Stimulated activated CD8-positive, alpha-beta memory T cell treated with anti-CD3 and anti-CD28 coated beads, Interleukin-15, amount 100 ng/mL, for 4 hours (primary cell): Measurements from ENCODE around the gene KCTD15.
A peak's percentile ranks its signal among the peaks of the same experiment; 100 is the strongest.

Experiments used
- DNase-seq, 2 donors: peaks; one replicate each; pipeline ENCODE4 v3.0.0-alpha.2; 2020; ENCODE audit warnings: low read depth in 2 of 2

Gene KCTD15

DNA sequence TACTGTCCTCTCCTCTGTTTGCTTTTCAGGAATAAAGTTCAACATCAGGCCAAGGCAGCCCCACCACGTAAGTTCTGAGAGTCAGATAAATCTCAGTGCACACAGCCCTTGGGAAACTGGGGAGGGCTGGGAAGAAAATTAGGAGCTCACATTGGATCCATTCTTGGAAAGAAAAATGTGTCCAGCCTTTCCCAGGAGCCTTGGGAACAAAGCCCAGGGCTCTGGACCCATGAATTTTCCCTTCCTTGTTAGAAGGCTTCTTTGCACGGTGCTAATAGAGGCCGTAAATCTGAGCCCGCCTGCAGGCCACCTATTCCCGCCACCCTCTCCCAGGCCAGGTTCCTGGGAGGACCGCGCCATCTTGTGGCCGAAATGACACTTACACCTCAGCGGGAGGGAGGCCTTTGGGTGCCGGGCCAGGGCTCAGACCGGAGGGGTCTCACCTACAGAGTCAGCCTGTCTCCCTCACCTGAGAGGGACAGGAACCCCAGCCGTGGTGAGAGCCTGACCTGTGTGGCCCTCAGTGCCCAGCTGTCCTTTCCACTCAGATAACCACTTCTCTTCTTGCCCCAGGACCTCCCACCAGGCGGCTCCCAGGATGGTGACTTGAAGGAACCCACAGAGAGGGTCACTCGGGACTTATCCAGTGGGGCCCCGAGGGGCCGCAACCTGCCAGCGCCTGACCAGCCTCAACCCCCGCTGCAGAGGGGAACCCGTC, 25.1 kb upstream of the KCTD15 start:
- DNase-seq = no peak

- no peak for DNase-seq
These were observed 24.4 kb upstream of the KCTD15 start for GRCh38 chr19:33772102-33772857.

DNA sequence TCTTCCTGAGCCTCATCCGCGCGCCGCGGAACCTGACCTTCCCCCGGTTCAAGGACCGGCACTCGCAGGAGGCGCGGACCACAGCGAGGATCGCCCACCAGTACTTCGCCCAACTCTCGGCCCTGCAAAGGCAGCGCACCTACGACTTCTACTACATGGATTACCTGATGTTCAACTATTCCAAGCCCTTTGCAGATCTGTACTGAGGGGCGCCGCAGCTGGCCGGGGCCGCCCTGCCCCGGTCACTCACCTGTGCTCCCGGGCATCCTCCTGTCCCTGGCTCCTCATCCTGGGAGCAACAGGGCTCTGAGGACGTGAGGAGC, 23.9 kb upstream of the KCTD15 start:
- DNase-seq = no peak

GRCh38 chr19:33773704-33774624, 22.7 kb upstream of the KCTD15 start:
- DNase-seq = no peak

- no peak for DNase-seq
These were observed 21.9 kb upstream of the KCTD15 start for GRCh38 chr19:33774751-33775150.

DNA sequence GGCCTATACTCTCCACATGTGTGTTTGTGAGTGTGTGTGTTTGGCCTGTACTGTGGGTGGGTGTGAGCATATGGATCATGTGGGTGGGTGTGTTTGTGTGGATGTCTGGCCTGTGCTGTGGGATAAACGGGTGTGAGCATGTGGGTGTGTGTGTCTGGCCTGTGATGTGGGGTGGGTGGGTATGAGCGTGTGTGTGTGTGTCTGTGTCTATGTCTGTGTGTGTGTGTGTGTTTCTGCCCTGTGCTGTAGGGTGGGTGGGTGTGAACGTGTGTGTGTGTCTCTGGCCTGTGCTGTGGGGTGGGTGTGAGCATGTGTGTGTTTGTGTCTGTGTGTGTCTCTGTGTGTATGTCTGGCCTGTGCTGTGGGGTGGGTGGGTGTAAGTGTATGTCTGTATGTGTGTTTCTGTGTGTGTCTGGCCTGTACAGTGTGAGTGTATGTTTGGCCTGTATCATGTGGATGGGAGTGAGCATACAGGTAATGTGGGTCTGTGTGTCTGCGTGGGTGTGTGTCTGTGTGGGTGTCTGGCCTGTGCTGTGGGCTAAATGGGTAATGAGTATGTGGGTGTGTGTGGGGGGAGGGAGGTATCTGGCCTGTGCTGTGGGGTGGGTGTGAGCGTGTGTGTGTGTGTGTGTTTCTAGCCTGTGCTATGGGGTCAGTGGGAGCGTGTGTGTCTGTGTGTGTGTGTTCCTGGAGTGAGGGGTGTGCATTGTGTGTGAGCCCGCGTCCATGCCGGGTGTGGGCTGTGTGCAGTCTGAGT, 20.8 kb upstream of the KCTD15 start:
- no peak for DNase-seq

DNA sequence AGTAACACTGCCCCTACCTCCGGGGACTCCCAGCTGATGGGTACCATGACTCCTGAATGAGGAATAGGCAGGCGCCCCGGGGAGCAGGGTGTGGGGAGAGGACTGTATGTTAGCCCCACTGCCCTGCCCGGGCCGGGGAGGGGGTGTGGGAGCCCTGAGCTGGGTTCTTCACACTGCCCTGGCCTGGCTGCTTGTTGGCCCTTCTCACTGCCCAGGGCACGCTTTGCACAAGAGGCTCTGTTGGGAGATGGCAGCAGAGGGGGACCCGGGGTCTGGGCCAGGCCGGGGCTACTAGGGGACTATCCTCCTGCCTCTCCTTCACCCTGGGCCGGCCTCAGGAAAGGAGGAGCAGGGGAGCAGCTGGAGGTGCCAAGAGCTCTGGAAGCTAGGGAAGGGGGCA, 19.3 kb upstream of the KCTD15 start:
- no peak for DNase-seq

GRCh38 chr19:33777753-33778088, 18.9 kb upstream of the KCTD15 start:
- DNase-seq = no peak

GRCh38 chr19:33778089-33778791, 18.4 kb upstream of the KCTD15 start:
- DNase-seq = peak; percentile 47 to 55

DNA sequence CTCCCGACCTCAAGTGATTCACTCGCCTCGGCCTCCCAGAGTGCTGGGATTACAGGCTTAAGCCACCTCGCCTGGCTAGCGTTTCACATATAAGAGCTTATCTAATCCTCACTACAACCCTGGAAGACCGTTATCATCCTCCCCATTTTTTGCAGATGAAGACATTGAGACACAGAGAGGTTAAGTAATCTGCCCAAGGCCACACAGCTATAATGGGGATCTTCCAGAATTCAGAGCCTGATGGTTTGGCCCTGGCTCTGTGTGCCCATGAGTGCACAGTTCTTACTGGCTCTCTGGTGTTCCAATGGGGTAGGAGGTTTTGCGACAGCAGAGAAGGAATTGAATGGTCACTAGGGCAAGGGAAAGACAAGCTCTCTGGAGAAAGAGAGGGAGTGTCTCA, 16.8 kb upstream of the KCTD15 start:
- no peak for DNase-seq

- DNase-seq = no peak
These were observed 16.4 kb upstream of the KCTD15 start for GRCh38 chr19:33780251-33780650.

- no peak for DNase-seq
These were observed 15.9 kb upstream of the KCTD15 start for GRCh38 chr19:33780746-33781145.

GRCh38 chr19:33781415-33781935, 15.2 kb upstream of the KCTD15 start:
- DNase-seq = no peak

DNA sequence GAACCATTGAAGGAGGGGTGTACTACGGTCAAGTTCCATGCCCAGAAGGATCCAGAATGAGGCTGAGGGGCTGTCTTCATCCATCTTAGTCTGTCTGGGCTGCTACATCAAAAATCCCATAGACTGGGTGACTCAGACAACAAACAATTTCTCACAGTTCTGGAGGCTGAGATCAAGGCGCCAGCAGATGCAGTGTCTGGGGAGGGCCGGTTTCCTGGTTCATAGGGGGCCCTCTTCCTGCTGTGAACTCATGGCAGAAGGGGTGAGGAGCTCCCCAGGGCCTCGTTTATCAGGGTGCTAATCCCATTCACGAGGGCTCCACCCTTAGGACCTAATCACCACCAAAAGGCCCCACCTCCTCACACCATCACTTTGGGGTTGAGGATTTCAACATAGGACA, 14.7 kb upstream of the KCTD15 start:
- DNase-seq = no peak

GRCh38 chr19:33784432-33784831, 12.2 kb upstream of the KCTD15 start:
- no peak for DNase-seq

- no peak for DNase-seq
These were observed 10.9 kb upstream of the KCTD15 start for GRCh38 chr19:33785795-33786194.

GRCh38 chr19:33788676-33789075, 8.0 kb upstream of the KCTD15 start:
- DNase-seq = no peak

DNA sequence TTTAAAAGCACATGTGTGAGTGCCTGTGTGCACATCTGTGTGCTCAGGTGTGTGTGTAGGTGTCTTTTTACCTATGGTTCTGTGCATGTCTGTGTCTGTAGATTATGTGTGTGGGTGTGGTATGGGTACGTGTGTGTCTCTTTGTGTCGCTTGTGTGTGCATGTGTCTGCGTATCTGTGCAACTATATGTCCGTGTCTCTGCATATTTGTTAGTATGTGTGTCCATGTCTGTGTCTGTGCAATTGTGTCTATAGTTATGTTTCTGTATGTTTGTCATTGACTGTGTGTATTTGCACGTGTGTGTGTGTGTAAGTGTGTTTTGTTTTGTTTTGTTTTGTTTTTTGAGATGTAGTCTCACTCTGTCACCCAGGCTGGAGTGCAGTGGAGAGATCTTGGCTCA, 7.3 kb upstream of the KCTD15 start:
- DNase-seq = no peak

- no peak for DNase-seq
These were observed 1.8 kb upstream of the KCTD15 start for GRCh38 chr19:33794683-33795369.

- no peak for DNase-seq
These were observed 1.1 kb upstream of the KCTD15 start for GRCh38 chr19:33795370-33796163.
